ENCODE measurements around the gene PYGL. TPM values are rescaled to one million over a fixed set of nuclear protein-coding genes. Genes with fewer than 3 reads are reported as not detected.

The PYGL gene
- total RNA-seq, 1 experiment from 2014 or later = 23.0 TPM

DNA sequence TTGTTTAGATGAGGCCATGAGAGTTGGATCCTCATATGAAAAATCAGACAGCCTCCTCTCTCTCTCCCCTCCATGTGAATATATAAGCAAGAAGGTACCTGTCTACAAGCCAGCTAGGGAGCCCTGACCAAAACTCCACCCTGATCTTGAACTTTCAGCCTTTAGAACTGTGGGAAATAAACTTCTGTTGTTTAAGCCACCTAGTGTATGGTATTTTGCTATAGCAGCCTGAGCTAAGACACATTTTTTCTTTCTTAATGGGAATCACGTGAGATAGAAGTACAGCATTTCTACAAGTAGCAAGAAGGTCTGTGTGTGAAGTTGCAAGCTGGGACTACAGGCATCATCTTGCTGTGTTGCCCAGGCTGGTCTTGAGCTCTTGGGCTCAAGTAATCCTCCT, 88.7 kb downstream of the PYGL start:
- no peak for ATAC-seq
- Histone ChIP-seq H3K27ac (ENCODE audit: low read length) (no peak overlapping the region), H3K27me3 (ENCODE audit: control insufficient read depth, insufficient read depth, low read length) (no peaks in the 10 kb centered on the region), H3K36me3 (ENCODE audit: control insufficient read depth, insufficient read depth, low read length) (no peaks in the 10 kb centered on the region), H3K4me3 (ENCODE audit: low read depth in 2 of 2, low read length in 2 of 2) (no peak overlapping the region), H3K4me1 (ENCODE audit: control insufficient read depth, insufficient read depth, low read length) (no peaks in the 10 kb centered on the region), H3K9me3 (ENCODE audit: control insufficient read depth, insufficient read depth, low read depth, low read length) (no peaks in the 10 kb centered on the region)
- TF ChIP-seq, protein P1, sequence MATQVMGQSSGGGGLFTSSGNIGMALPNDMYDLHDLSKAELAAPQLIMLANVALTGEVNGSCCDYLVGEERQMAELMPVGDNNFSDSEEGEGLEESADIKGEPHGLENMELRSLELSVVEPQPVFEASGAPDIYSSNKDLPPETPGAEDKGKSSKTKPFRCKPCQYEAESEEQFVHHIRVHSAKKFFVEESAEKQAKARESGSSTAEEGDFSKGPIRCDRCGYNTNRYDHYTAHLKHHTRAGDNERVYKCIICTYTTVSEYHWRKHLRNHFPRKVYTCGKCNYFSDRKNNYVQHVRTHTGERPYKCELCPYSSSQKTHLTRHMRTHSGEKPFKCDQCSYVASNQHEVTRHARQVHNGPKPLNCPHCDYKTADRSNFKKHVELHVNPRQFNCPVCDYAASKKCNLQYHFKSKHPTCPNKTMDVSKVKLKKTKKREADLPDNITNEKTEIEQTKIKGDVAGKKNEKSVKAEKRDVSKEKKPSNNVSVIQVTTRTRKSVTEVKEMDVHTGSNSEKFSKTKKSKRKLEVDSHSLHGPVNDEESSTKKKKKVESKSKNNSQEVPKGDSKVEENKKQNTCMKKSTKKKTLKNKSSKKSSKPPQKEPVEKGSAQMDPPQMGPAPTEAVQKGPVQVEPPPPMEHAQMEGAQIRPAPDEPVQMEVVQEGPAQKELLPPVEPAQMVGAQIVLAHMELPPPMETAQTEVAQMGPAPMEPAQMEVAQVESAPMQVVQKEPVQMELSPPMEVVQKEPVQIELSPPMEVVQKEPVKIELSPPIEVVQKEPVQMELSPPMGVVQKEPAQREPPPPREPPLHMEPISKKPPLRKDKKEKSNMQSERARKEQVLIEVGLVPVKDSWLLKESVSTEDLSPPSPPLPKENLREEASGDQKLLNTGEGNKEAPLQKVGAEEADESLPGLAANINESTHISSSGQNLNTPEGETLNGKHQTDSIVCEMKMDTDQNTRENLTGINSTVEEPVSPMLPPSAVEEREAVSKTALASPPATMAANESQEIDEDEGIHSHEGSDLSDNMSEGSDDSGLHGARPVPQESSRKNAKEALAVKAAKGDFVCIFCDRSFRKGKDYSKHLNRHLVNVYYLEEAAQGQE (IDR thresholded peaks at IDR 0.05; ENCODE audit: insufficient read depth in 1 of 2, low read depth in 2 of 2, low read length in 1 of 2) = no peak
- TF ChIP-seq CTCF (IDR thresholded peaks at IDR 0.05) (no peak), SIN3A (IDR thresholded peaks at IDR 0.05; ENCODE audit: borderline replicate concordance, insufficient read depth, low read depth, low read length) (no peak), POLR2AphosphoS5 (IDR thresholded peaks at IDR 0.05; ENCODE audit: low read depth, low read length) (no peak), TCF7L2 (IDR thresholded peaks at IDR 0.05; ENCODE audit: low read depth, low read length) (no peak)
- POLR2A ChIA-PET = no interaction called here
- no peak for DNase-seq (ENCODE audit: low read depth, low spot score)
- CTCF ChIA-PET = no interaction called here
- intact Hi-C loops (cut with micrococcal nuclease; ENCODE audit: unreplicated experiment) = no loop called here
- in situ Hi-C loops (cut with HindIII; ENCODE audit: low pct_unique_long_range_greater_than_20kb, low sequenced_read_pairs) = no loop called here
- BruUV-seq (replicated peaks) = no TSS peak

Other genes with a start within 250 kb of the PYGL start
- 37.1 TPM for gene NIN, start 113.3 kb downstream of the PYGL start, total RNA-seq (2021; ENCODE audit: unreplicated experiment)
- not detected for gene ABHD12B, start 72.4 kb downstream of the PYGL start, total RNA-seq (2021; ENCODE audit: unreplicated experiment)
- gene TRIM9, start 150.6 kb upstream of the PYGL start, total RNA-seq (2021; ENCODE audit: unreplicated experiment) = 0.44 TPM